Measurements from ENCODE around the gene SLC22A14. TPM values are rescaled to one million over a fixed set of nuclear protein-coding genes. Genes with fewer than 3 reads are reported as not detected.

The SLC22A14 gene
- total RNA-seq, 1 experiment from 2014 or later: not detected

- no peak overlapping the region for H2AFZ ChIP-seq (ENCODE audit: low read length)
- H3K36me3 Mint-ChIP-seq (ENCODE audit: insufficient read depth in 1 of 3, low read depth in 3 of 3): peaks cover 0 to 2% (median 0%) of the 10 kb centered on the region in 3 experiments; a peak in 2 of 7 replicates
- H3K27ac Mint-ChIP-seq: no peak overlapping the region
- H2BK5ac ChIP-seq (ENCODE audit: insufficient read length, low read length): no peak overlapping the region
- H3K79me1 ChIP-seq (ENCODE audit: insufficient read depth, low read depth, low read length, poor library complexity, severe bottlenecking): no peaks in the 10 kb centered on the region
- no peaks in the 10 kb centered on the region for H3K27me3 ChIP-seq (ENCODE audit: insufficient read depth, low read length)
- no peak overlapping the region for H3K14ac ChIP-seq (ENCODE audit: insufficient read depth, low read length)
- H4K91ac ChIP-seq (ENCODE audit: insufficient read length, low read depth, low read length): no peak overlapping the region
- no peaks in the 10 kb centered on the region for H3K23me2 ChIP-seq (ENCODE audit: insufficient read length, low read depth, low read length, poor library complexity, severe bottlenecking)
- peaks cover 0 to 4% of the 10 kb centered on the region in 2 experiments; a peak in 2 of 5 replicates for H3K9me3 Mint-ChIP-seq
- H3K56ac ChIP-seq (ENCODE audit: insufficient read length, low read depth, low read length): no peak overlapping the region
- no peaks in the 10 kb centered on the region for H4K20me1 ChIP-seq (ENCODE audit: control insufficient read depth, insufficient read depth, insufficient read length)
- no peak for TF ChIP-seq CTCF (conservative IDR thresholded peaks at IDR 0.05)
- WGBS (ENCODE audit: extremely low coverage, insufficient read length, low lambda C conversion rate): no CpG with 5 or more reads among the region's 3 CpGs
- no peak overlapping the region for H3K27ac ChIP-seq (ENCODE audit: insufficient read length, low read depth, low read length)
- no peak overlapping the region for H3K9ac ChIP-seq (ENCODE audit: extremely low read depth, insufficient read length, low read length)
- no peaks in the 10 kb centered on the region for H3K4me1 ChIP-seq (ENCODE audit: insufficient read depth, low read length)
- no peak overlapping the region for H3T11ph ChIP-seq (ENCODE audit: low read length)
- H2BK120ac ChIP-seq (ENCODE audit: low read depth, low read length, poor library complexity, severe bottlenecking): no peak overlapping the region
- no peaks in the 10 kb centered on the region for H3K79me2 ChIP-seq (ENCODE audit: insufficient read depth, low read length)
- no peak overlapping the region for H2BK12ac ChIP-seq (ENCODE audit: insufficient read length, low read depth, low read length)
- H3K23ac ChIP-seq (ENCODE audit: insufficient read length, low read depth, low read length): no peak overlapping the region
- peaks cover 28% of the 10 kb centered on the region for H3K27me3 Mint-ChIP-seq (ENCODE audit: low read depth)
- H3K4ac ChIP-seq (ENCODE audit: low read depth, low read length): no peak overlapping the region
- no peaks in the 10 kb centered on the region for H3K9me3 ChIP-seq (ENCODE audit: control insufficient read depth, low read depth, low read length)
- H3K4me3 Mint-ChIP-seq: no peak overlapping the region
- H3K4me1 Mint-ChIP-seq: no peaks in the 10 kb centered on the region; a peak in 1 of 4 replicates
- H3K4me2 ChIP-seq (ENCODE audit: insufficient read depth, insufficient read length, low read length): no peak overlapping the region
- H2BK20ac ChIP-seq (ENCODE audit: low read depth, low read length, poor library complexity, severe bottlenecking): no peak overlapping the region
- H3K18ac ChIP-seq (ENCODE audit: insufficient read length, low read depth, low read length): no peak overlapping the region
- no peak overlapping the region for H2AK5ac ChIP-seq (ENCODE audit: insufficient read length, low read length)
- DNase-seq: no peak
- no peak overlapping the region for H2BK15ac ChIP-seq (ENCODE audit: low read depth, low read length)
- H4K5ac ChIP-seq (ENCODE audit: insufficient read length, low read depth, low read length): no peak overlapping the region
- H4K8ac ChIP-seq (replicated peaks; ENCODE audit: insufficient read length, low read depth, low read length): no peak overlapping the region
Measured at GRCh38 chr3:38343797-38344594, 61.9 kb downstream of the SLC22A14 start.

Measured in H9 (cell line).